IMR-90 (cell line): Measurements from ENCODE around the gene CAPN2. TPM values are rescaled to one million over a fixed set of nuclear protein-coding genes. Genes with fewer than 3 reads are reported as not detected.

Experiments
- ATAC-seq: fragments of 200-7000 bp; cut with Tn5 transposase; 2 replicates; pipeline ENCODE4 v1.9.1; 2020; ENCODE audit warnings: low read depth, mild to moderate bottlenecking, moderate library complexity
- BruUV-seq: library from RNA; stranded (reverse); fragments of 400-500 nt; replicated peaks from 2 replicates; lab custom pipeline; 2021; lab: Mats Ljungman, UMichigan
- CTCF ChIA-PET: fragments of 300-600 bp; formaldehyde crosslinking; extraction: SDS; loops from one replicate; lab custom pipeline; 2021; ENCODE audit warnings: antibody characterized with exemption; lab: Yijun Ruan, JAX
- POLR2A ChIA-PET: fragments of 300-600 bp; sonication (Branson Sonifier 250); formaldehyde crosslinking; loops from one replicate; lab custom pipeline; 2022; ENCODE audit warnings: antibody characterized with exemption; ENCODE audit not compliant: unreplicated experiment; lab: Charles Lee
- DNase-seq: peaks from one replicate; pipeline ENCODE4 v3.0.0; 2013
- H2AFZ ChIP-seq: replicated peaks from 2 replicates; pipeline ENCODE3; 2013; ENCODE audit warnings: low read length, mild to moderate bottlenecking; ENCODE audit not compliant: poor library complexity
- H2AK5ac ChIP-seq: 2 replicates; pipeline ENCODE4 v1.6.1; 2013; ENCODE audit warnings: low read depth, low read length, inconsistent platforms
- H2AK9ac ChIP-seq: replicated peaks from 2 replicates; pipeline ENCODE3; 2013; ENCODE audit warnings: mild to moderate bottlenecking, low read depth, low read length, moderate library complexity; ENCODE audit not compliant: poor library complexity
- H2BK120ac ChIP-seq: 2 replicates; pipeline ENCODE4 v1.6.1; 2013; ENCODE audit warnings: low read depth, low read length, inconsistent platforms
- H2BK15ac ChIP-seq: 3 replicates; pipeline ENCODE4 v1.6.1; 2013; ENCODE audit warnings: low read depth, low read length, inconsistent platforms
- H2BK20ac ChIP-seq: 2 replicates; pipeline ENCODE4 v1.6.1; 2013; ENCODE audit warnings: low read depth, mild to moderate bottlenecking, inconsistent platforms, low read length, moderate library complexity
- H2BK5ac ChIP-seq: 2 replicates; pipeline ENCODE4 v1.6.1; 2013; ENCODE audit warnings: mild to moderate bottlenecking, low read depth, low read length, inconsistent platforms; ENCODE audit not compliant: poor library complexity, severe bottlenecking
- H3K14ac ChIP-seq: replicated peaks from 2 replicates; pipeline ENCODE4 v1.6.1; 2013; ENCODE audit warnings: low read depth, low read length, inconsistent platforms
- H3K18ac ChIP-seq: 2 replicates; pipeline ENCODE4 v1.6.1; 2013; ENCODE audit warnings: low read depth, low read length, control low read depth
- H3K23ac ChIP-seq: 2 replicates; pipeline ENCODE4 v1.6.1; 2013; ENCODE audit warnings: low read depth, low read length, inconsistent platforms
- H3K27ac ChIP-seq: 2 replicates; pipeline ENCODE4 v1.5.1; 2013; ENCODE audit warnings: mild to moderate bottlenecking, control low read depth, low read length; ENCODE audit not compliant: insufficient read depth
- H3K27me3 ChIP-seq: 2 replicates; pipeline ENCODE4 v1.6.1; 2013; ENCODE audit warnings: low read length; ENCODE audit not compliant: control insufficient read depth, insufficient read depth
- H3K36me3 ChIP-seq: 2 replicates; pipeline ENCODE4 v1.6.1; 2013; ENCODE audit warnings: low read length, mixed read lengths; ENCODE audit not compliant: control insufficient read depth, insufficient read depth
- H3K4ac ChIP-seq: 2 replicates; pipeline ENCODE4 v1.6.1; 2013; ENCODE audit warnings: low read depth, low read length, inconsistent platforms
- H3K4me1 ChIP-seq: 2 replicates; pipeline ENCODE4 v1.6.1; 2013; ENCODE audit warnings: low read length, mixed read lengths; ENCODE audit not compliant: control insufficient read depth, insufficient read depth
- H3K4me2 ChIP-seq: 2 replicates; pipeline ENCODE4 v1.6.1; 2013; ENCODE audit warnings: low read depth, mild to moderate bottlenecking, control low read depth, low read length, moderate library complexity
- H3K4me3 ChIP-seq: 2 replicates; pipeline ENCODE4 v1.5.1; 2013; ENCODE audit warnings: low read depth, mild to moderate bottlenecking, control low read depth, low read length, moderate library complexity; ENCODE audit not compliant: insufficient read depth
- H3K56ac ChIP-seq: 2 replicates; pipeline ENCODE4 v1.6.1; 2013; ENCODE audit warnings: low read length, inconsistent platforms; ENCODE audit not compliant: insufficient read depth; ENCODE audit errors: extremely low read depth
- H3K79me1 ChIP-seq, 2 experiments: 2 replicates each; pipeline ENCODE4 v1.6.1; 2013; ENCODE audit warnings: low read length in 2 of 2, inconsistent platforms in 1 of 2, low read depth in 1 of 2
- H3K9ac ChIP-seq: 2 replicates; pipeline ENCODE4 v1.6.1; 2013; ENCODE audit warnings: low read depth, low read length, control low read depth
- H3K9me1 ChIP-seq: 2 replicates; pipeline ENCODE4 v1.6.1; 2013; ENCODE audit warnings: low read length, inconsistent platforms; ENCODE audit not compliant: insufficient read depth
- H3K9me3 ChIP-seq: 2 replicates; pipeline ENCODE4 v1.6.1; 2013; ENCODE audit warnings: low read length; ENCODE audit not compliant: control insufficient read depth, insufficient read depth
- H4K20me1 ChIP-seq: 2 replicates; pipeline ENCODE4 v1.6.1; 2013; ENCODE audit warnings: low read length, inconsistent platforms; ENCODE audit not compliant: insufficient read depth
- H4K5ac ChIP-seq: 2 replicates; pipeline ENCODE4 v1.6.1; 2013; ENCODE audit warnings: mild to moderate bottlenecking, low read depth, low read length, control low read depth
- H4K8ac ChIP-seq, 2 experiments: 2 replicates each; pipeline ENCODE4 v1.6.1; 2013; ENCODE audit warnings: low read depth in 2 of 2, low read length in 2 of 2, control low read depth in 1 of 2, inconsistent platforms in 1 of 2
- H4K91ac ChIP-seq: 2 replicates; pipeline ENCODE4 v1.6.1; 2013; ENCODE audit warnings: low read depth, low read length, inconsistent platforms; ENCODE audit not compliant: insufficient read depth
- BHLHE40 ChIP-seq: fragments of 150-350 bp; IDR thresholded peaks from 2 replicates; pipeline ENCODE4 v1.6.1; 2016; ENCODE audit warnings: mild to moderate bottlenecking, low read depth, low read length
- CEBPB ChIP-seq: IDR thresholded peaks from 2 replicates; pipeline ENCODE4 v1.6.1; 2012; ENCODE audit warnings: low read depth, low read length, improper control_type of control experiment
- RAD21 ChIP-seq: IDR thresholded peaks from 2 replicates; pipeline ENCODE4 v1.6.1; 2012; ENCODE audit warnings: low read length, improper control_type of control experiment
- RFX5 ChIP-seq: IDR thresholded peaks from 2 replicates; pipeline ENCODE4 v1.8.0; 2012; ENCODE audit warnings: low read depth, mild to moderate bottlenecking, low read length, moderate library complexity
- USF2 ChIP-seq: fragments of 150-350 bp; IDR thresholded peaks from 2 replicates; pipeline ENCODE4 v1.6.1; 2017; ENCODE audit warnings: mild to moderate bottlenecking, antibody characterized with exemption, low read length, low read depth
- WGBS, 2 experiments: methylation state at CpG; one replicate each; pipeline versions ENCODE4 v1.1.5 to v1.1.7; 2013; ENCODE audit warnings: missing lambda C conversion rate in 2 of 2; ENCODE audit not compliant: insufficient read length in 1 of 2; ENCODE audit errors: extremely low coverage in 2 of 2; 5-methylcytosine and 5-hydroxymethylcytosine counted together
- dilution Hi-C: fragments of 300-500 bp; cut with HindIII; formaldehyde crosslinking; loops from one replicate; pipeline ENCODE4 v1.14.3; 2018; ENCODE audit warnings: low sequenced_read_pairs; ENCODE audit not compliant: unreplicated experiment
- in situ Hi-C: fragments of 300-500 bp; cut with MboI; formaldehyde crosslinking; loops from 3 replicates; pipeline ENCODE4 v1.14.3; 2019; ENCODE audit warnings: low sequenced_read_pairs, inconsistent platforms, mixed read lengths
- intact Hi-C: fragments of 100-400 bp; cut with micrococcal nuclease; formaldehyde crosslinking; loops from 2 replicates; pipeline ENCODE4 v1.10.0; 2022
- polyA plus RNA-seq, 3 experiments: library from polyadenylated mRNA; depleted of rRNA; stranded (reverse); fragments of >200 nt; gene quantifications; 2 replicates each; pipeline ENCODE4 v1.2.3, GENCODE V29; 2012; ENCODE audit warnings: low replicate concordance in 1 of 3
- total RNA-seq: library from RNA; depleted of rRNA; stranded (reverse); fragments of >200 nt; gene quantifications from 2 replicates; pipeline ENCODE4 v1.2.3, GENCODE V29; 2012

Gene CAPN2
- total and polyA plus RNA-seq, 2 of the 4 experiments (the other 2 are of a cell fraction), result 339 to 430 TPM

GRCh38 chr1:223819730-223820514 lies 107.6 kb downstream of the CAPN2 start:
- Histone ChIP-seq H4K91ac (peak overlapping the region; percentile 41; the same call in 1 of the 2 replicates), H3K23ac (0 out of 2 replicates have a peak overlapping the region, but pooled peaks have one; percentile 34), H2AFZ (no peak overlapping the region), H3K18ac (no peak overlapping the region), H3K14ac (peak overlapping the region; percentile 26; the same call in 1 of the 2 replicates), H2BK20ac (no peak overlapping the region), H4K20me1 (peaks cover 40% of the 10 kb centered on the region), H4K8ac (peak overlapping the region in 1 of 2 experiments; percentile 49; a peak in 1 of 4 replicates), H2BK5ac (peak overlapping the region; percentile 8), H3K4me3 (no peak overlapping the region), H3K56ac (no peak overlapping the region), H3K9me3 (no peaks in the 10 kb centered on the region), H3K36me3 (peaks cover 8% of the 10 kb centered on the region), H3K9me1 (peaks cover 23% of the 10 kb centered on the region), H3K4ac (peak overlapping the region; percentile 19; the same call in 1 of the 2 replicates), H3K4me2 (no peak overlapping the region), H2BK15ac (no peak overlapping the region), H3K27ac (no peak overlapping the region; the same call in 1 of the 2 replicates), H2AK9ac (no peak overlapping the region), H2AK5ac (no peak overlapping the region), H3K79me1 (peaks cover 23 to 69% of the 10 kb centered on the region in 2 experiments), H3K4me1 (peaks cover 15% of the 10 kb centered on the region), H3K9ac (no peak overlapping the region), H3K27me3 (no peaks in the 10 kb centered on the region), H4K5ac (no peak overlapping the region), H2BK120ac (peak overlapping the region; percentile 39)
- in situ Hi-C loops (no loop called here), intact Hi-C loops (loop anchor here (10.0 kb wide), 2 partner anchors 85 to 295 kb away; partner anchors contain the start of gene FBXO28), dilution Hi-C loops (no loop called here)
- ATAC-seq, result peak; percentile 85
- TF ChIP-seq RFX5 (no peak), BHLHE40 (no peak), RAD21 (no peak), CEBPB (peak; percentile 81), USF2 (no peak)
- ChIA-PET CTCF (interaction anchor here (0.9 to 1.2 kb wide), 3 partner anchors 9 to 230 kb away, joined by 3 to 4 read pairs (median 3); no protein-coding TSS in a partner anchor), POLR2A (no interaction called here)
- no CpG with 5 or more reads among the region's 4 CpGs for WGBS, 2 experiments
- BruUV-seq, result no TSS peak
- peak; percentile 89 for DNase-seq
